HepG2 (cell line): Measurements from ENCODE around the gene VPS13D.

Experiments
- ATF4 ChIP-seq, 2 experiments: fragments of 450-650 bp in 1 of 2; sonication (generic) in 1 of 2; formaldehyde crosslinking; IDR thresholded peaks; 2 replicates each; pipeline versions ENCODE4 v1.5.0 to v1.8.0; 2020 to 2022; ENCODE audit warnings: mild to moderate bottlenecking in 1 of 2, missing genetic modification reagents in 1 of 2
- CTCF ChIP-seq: sonication (generic); formaldehyde crosslinking; IDR thresholded peaks from 2 replicates; pipeline ENCODE4 v1.5.0; 2020; ENCODE audit warnings: mild to moderate bottlenecking, missing genetic modification reagents, moderate library complexity
- TCF7L2 ChIP-seq: IDR thresholded peaks from 2 replicates; pipeline ENCODE4 v1.6.1; 2011; ENCODE audit warnings: mild to moderate bottlenecking, low read depth, low read length, moderate library complexity
- TOE1 ChIP-seq: sonication (generic); formaldehyde crosslinking; IDR thresholded peaks from 2 replicates; pipeline ENCODE4 v1.4.0; 2020; ENCODE audit warnings: mild to moderate bottlenecking, missing genetic modification reagents
- ZNF10 ChIP-seq: sonication (generic); formaldehyde crosslinking; IDR thresholded peaks from 2 replicates; pipeline ENCODE4 v1.4.0; 2020; ENCODE audit warnings: mild to moderate bottlenecking, low read depth, missing genetic modification reagents, borderline replicate concordance
- ZNF614 ChIP-seq: IDR thresholded peaks from 2 replicates; pipeline ENCODE4 v1.6.1; 2018; ENCODE audit warnings: missing biosample characterization, missing genetic modification reagents, inconsistent platforms, borderline replicate concordance
- ZNF639 ChIP-seq: conservative IDR thresholded peaks from 2 replicates; pipeline ENCODE4 v1.6.1; 2018; ENCODE audit warnings: missing genetic modification reagents

- TF ChIP-seq CTCF (CRISPR knock-in tag) (no peak), TOE1 (CRISPR knock-in tag) (no peak), ZNF639 (CRISPR knock-in tag) (no peak), ZNF614 (CRISPR knock-in tag) (no peak), ZNF10 (CRISPR knock-in tag) (no peak), TCF7L2 (no peak), ATF4 (CRISPR knock-in tag; IDR thresholded peaks at IDR 0.05) (no peak)
Observed at GRCh38 chr1:12370333-12370975, 140.6 kb downstream of the VPS13D start.
